ENCODE results near the gene FDXR.

- TF ChIP-seq, protein P1, sequence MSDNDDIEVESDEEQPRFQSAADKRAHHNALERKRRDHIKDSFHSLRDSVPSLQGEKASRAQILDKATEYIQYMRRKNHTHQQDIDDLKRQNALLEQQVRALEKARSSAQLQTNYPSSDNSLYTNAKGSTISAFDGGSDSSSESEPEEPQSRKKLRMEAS (IDR thresholded peaks at IDR 0.05; ENCODE audit: low read depth, low read length), result no peak
- TF ChIP-seq, protein P2, sequence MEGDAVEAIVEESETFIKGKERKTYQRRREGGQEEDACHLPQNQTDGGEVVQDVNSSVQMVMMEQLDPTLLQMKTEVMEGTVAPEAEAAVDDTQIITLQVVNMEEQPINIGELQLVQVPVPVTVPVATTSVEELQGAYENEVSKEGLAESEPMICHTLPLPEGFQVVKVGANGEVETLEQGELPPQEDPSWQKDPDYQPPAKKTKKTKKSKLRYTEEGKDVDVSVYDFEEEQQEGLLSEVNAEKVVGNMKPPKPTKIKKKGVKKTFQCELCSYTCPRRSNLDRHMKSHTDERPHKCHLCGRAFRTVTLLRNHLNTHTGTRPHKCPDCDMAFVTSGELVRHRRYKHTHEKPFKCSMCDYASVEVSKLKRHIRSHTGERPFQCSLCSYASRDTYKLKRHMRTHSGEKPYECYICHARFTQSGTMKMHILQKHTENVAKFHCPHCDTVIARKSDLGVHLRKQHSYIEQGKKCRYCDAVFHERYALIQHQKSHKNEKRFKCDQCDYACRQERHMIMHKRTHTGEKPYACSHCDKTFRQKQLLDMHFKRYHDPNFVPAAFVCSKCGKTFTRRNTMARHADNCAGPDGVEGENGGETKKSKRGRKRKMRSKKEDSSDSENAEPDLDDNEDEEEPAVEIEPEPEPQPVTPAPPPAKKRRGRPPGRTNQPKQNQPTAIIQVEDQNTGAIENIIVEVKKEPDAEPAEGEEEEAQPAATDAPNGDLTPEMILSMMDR (IDR thresholded peaks at IDR 0.05; ENCODE audit: low read depth, low read length), result peak; percentile 65
- no peak for TF ChIP-seq POLR2A (IDR thresholded peaks at IDR 0.05; ENCODE audit: extremely low read depth, insufficient read length)
Measured at GRCh38 chr17:74862108-74862901, 10.5 kb downstream of the FDXR start.

Data from NB4 (cell line).